Activated CD8-positive, alpha-beta memory T cell treated with anti-CD3 and anti-CD28 coated beads, Interleukin-2, amount 10 ng/mL, durations not matched to agents 7 days and 5 days (primary cell): Measurements from ENCODE around the gene CD44. TPM values are rescaled to one million over a fixed set of nuclear protein-coding genes. Genes with fewer than 3 reads are reported as not detected.

Experiments used
- ATAC-seq: fragments of 150-1000 bp; cut with Tn5 transposase; one replicate; pipeline ENCODE4 v1.10.0; 2021; ENCODE audit warnings: moderate library complexity
- CTCF ChIA-PET: fragments of 350-600 bp; sonication (Branson Sonifier 250); formaldehyde crosslinking; loops from one replicate; lab custom pipeline; 2021; ENCODE audit warnings: antibody characterized with exemption; lab: Charles Lee
- DNase-seq: peaks from one replicate; pipeline ENCODE4 v3.0.0-alpha.2; 2020
- H3K27ac Mint-ChIP-seq: one replicate; pipeline ENCODE4 v1.8.0; 2021; ENCODE audit warnings: mild to moderate bottlenecking, mixed read lengths
- H3K27me3 Mint-ChIP-seq: one replicate; pipeline ENCODE4 v1.8.0; 2021; ENCODE audit warnings: mixed read lengths
- H3K36me3 Mint-ChIP-seq: one replicate; pipeline ENCODE4 v1.8.0; 2021; ENCODE audit warnings: mild to moderate bottlenecking, mixed read lengths
- H3K4me1 Mint-ChIP-seq: one replicate; pipeline ENCODE4 v1.8.0; 2021; ENCODE audit warnings: mixed read lengths
- H3K4me3 Mint-ChIP-seq: one replicate; pipeline ENCODE4 v1.8.0; 2021; ENCODE audit warnings: mild to moderate bottlenecking, moderate library complexity, mixed read lengths
- H3K9me3 Mint-ChIP-seq: one replicate; pipeline ENCODE4 v1.8.0; 2022; ENCODE audit warnings: low read depth, mixed read lengths
- total RNA-seq, 2 experiments: library from RNA; stranded (reverse); gene quantifications; one replicate each; pipeline ENCODE4 v1.2.3, GENCODE V29; 2021

CD44 gene
- total RNA-seq, 2 experiments from 2014 or later, result 212 to 294 TPM

- Mint-ChIP-seq H3K9me3 (peaks cover 7% of the 10 kb centered on the region), H3K36me3 (peaks cover 8% of the 10 kb centered on the region), H3K27ac (peak overlapping the region; percentile 56), H3K4me1 (peaks cover 22% of the 10 kb centered on the region), H3K4me3 (no peak overlapping the region), H3K27me3 (peaks cover 3% of the 10 kb centered on the region)
- peak; percentile 46 for ATAC-seq
- CTCF ChIA-PET, result interaction anchor here (1.2 to 1.6 kb wide), 3 partner anchors 9 to 17 kb away, joined by 3 to 8 read pairs (median 5); no protein-coding TSS in a partner anchor
- DNase-seq, result peak; percentile 41
Measured at GRCh38 chr11:35247863-35248262, 108.9 kb downstream of the CD44 start.

GRCh38 chr11:35248558-35249323 is 109.8 kb downstream of the CD44 start:
- no peak for DNase-seq
- Mint-ChIP-seq H3K27ac (no peak overlapping the region), H3K27me3 (peaks cover 3% of the 10 kb centered on the region), H3K36me3 (peaks cover 7% of the 10 kb centered on the region), H3K4me3 (no peak overlapping the region), H3K4me1 (peaks cover 18% of the 10 kb centered on the region), H3K9me3 (peaks cover 7% of the 10 kb centered on the region)
- no peak for ATAC-seq
- CTCF ChIA-PET, result no interaction called here

- Mint-ChIP-seq H3K36me3 (peaks cover 9% of the 10 kb centered on the region), H3K4me3 (no peak overlapping the region), H3K9me3 (peaks cover 3% of the 10 kb centered on the region), H3K27me3 (peaks cover 3% of the 10 kb centered on the region), H3K27ac (no peak overlapping the region), H3K4me1 (peaks cover 18% of the 10 kb centered on the region)
- CTCF ChIA-PET, result no interaction called here
- ATAC-seq (no peak), DNase-seq (no peak)
Measured at GRCh38 chr11:35250192-35250591, 111.2 kb downstream of the CD44 start.

GRCh38 chr11:35250621-35251020 is 111.7 kb downstream of the CD44 start:
- no peak overlapping the region for H3K4me3 Mint-ChIP-seq
- H3K27ac Mint-ChIP-seq, result no peak overlapping the region
- ATAC-seq, result no peak
- CTCF ChIA-PET, result no interaction called here
- DNase-seq, result no peak
- peaks cover 3% of the 10 kb centered on the region for H3K27me3 Mint-ChIP-seq
- H3K4me1 Mint-ChIP-seq, result peaks cover 18% of the 10 kb centered on the region
- H3K36me3 Mint-ChIP-seq, result peaks cover 11% of the 10 kb centered on the region
- H3K9me3 Mint-ChIP-seq, result peaks cover 3% of the 10 kb centered on the region

- Mint-ChIP-seq H3K4me1 (peaks cover 19% of the 10 kb centered on the region), H3K27me3 (peaks cover 3% of the 10 kb centered on the region), H3K9me3 (peaks cover 3% of the 10 kb centered on the region), H3K4me3 (no peak overlapping the region), H3K27ac (no peak overlapping the region), H3K36me3 (peaks cover 10% of the 10 kb centered on the region)
- DNase-seq (no peak), ATAC-seq (no peak)
- CTCF ChIA-PET, result interaction anchor here (1.3 to 1.4 kb wide), 3 partner anchors 8 to 53 kb away, joined by 3 to 6 read pairs (median 5); no protein-coding TSS in a partner anchor
Measured at GRCh38 chr11:35253237-35253636, 114.3 kb downstream of the CD44 start.

- H3K4me3 Mint-ChIP-seq, result no peak overlapping the region
- H3K27me3 Mint-ChIP-seq, result peaks cover 10% of the 10 kb centered on the region
- peaks cover 6% of the 10 kb centered on the region for H3K36me3 Mint-ChIP-seq
- H3K4me1 Mint-ChIP-seq, result peaks cover 18% of the 10 kb centered on the region
- CTCF ChIA-PET, result interaction anchor here (0.8 to 2.4 kb wide), 4 partner anchors 8 to 136 kb away, joined by 3 to 8 read pairs (median 4); no protein-coding TSS in a partner anchor
- DNase-seq (no peak), ATAC-seq (no peak)
- H3K9me3 Mint-ChIP-seq, result no peaks in the 10 kb centered on the region
- no peak overlapping the region for H3K27ac Mint-ChIP-seq
Measured at GRCh38 chr11:35255514-35255913, 116.5 kb downstream of the CD44 start.

- CTCF ChIA-PET, result interaction anchor here (0.8 to 2.4 kb wide), 5 partner anchors 9 to 135 kb away, joined by 3 to 8 read pairs (median 5); no protein-coding TSS in a partner anchor
- Mint-ChIP-seq H3K27ac (no peak overlapping the region), H3K4me3 (no peak overlapping the region), H3K4me1 (peaks cover 18% of the 10 kb centered on the region), H3K9me3 (no peaks in the 10 kb centered on the region), H3K36me3 (peaks cover 6% of the 10 kb centered on the region), H3K27me3 (peaks cover 16% of the 10 kb centered on the region)
- DNase-seq, result no peak
- no peak for ATAC-seq
Measured at GRCh38 chr11:35256296-35256695, 117.3 kb downstream of the CD44 start.

GRCh38 chr11:35257281-35257680 is 118.3 kb downstream of the CD44 start:
- Mint-ChIP-seq H3K4me1 (peaks cover 18% of the 10 kb centered on the region), H3K27me3 (peaks cover 23% of the 10 kb centered on the region), H3K27ac (peak overlapping the region; percentile 56), H3K4me3 (no peak overlapping the region), H3K36me3 (peaks cover 6% of the 10 kb centered on the region), H3K9me3 (no peaks in the 10 kb centered on the region)
- CTCF ChIA-PET, result interaction anchor here (1.0 to 2.4 kb wide), 4 partner anchors 10 to 48 kb away, joined by 5 to 8 read pairs (median 6); no protein-coding TSS in a partner anchor
- ATAC-seq (peak; percentile 99), DNase-seq (no peak)

- ATAC-seq, result no peak
- Mint-ChIP-seq H3K4me3 (no peak overlapping the region), H3K9me3 (no peaks in the 10 kb centered on the region), H3K27ac (no peak overlapping the region), H3K4me1 (peaks cover 18% of the 10 kb centered on the region), H3K27me3 (peaks cover 33% of the 10 kb centered on the region), H3K36me3 (peaks cover 6% of the 10 kb centered on the region)
- CTCF ChIA-PET, result no interaction called here
- DNase-seq, result no peak
Measured at GRCh38 chr11:35259529-35259928, 120.6 kb downstream of the CD44 start.

- ATAC-seq (no peak), DNase-seq (no peak)
- Mint-ChIP-seq H3K36me3 (peaks cover 3% of the 10 kb centered on the region), H3K27me3 (peaks cover 35% of the 10 kb centered on the region), H3K27ac (no peak overlapping the region), H3K4me3 (no peak overlapping the region), H3K9me3 (no peaks in the 10 kb centered on the region), H3K4me1 (peaks cover 18% of the 10 kb centered on the region)
- CTCF ChIA-PET, result interaction anchor here (0.7 to 1.5 kb wide), 2 partner anchors 23 to 45 kb away, joined by 3 to 4 read pairs; no protein-coding TSS in a partner anchor
Measured at GRCh38 chr11:35260342-35260985, 121.5 kb downstream of the CD44 start.

- no peak for ATAC-seq
- H3K4me1 Mint-ChIP-seq, result peaks cover 14% of the 10 kb centered on the region
Measured at GRCh38 chr11:35261197-35261596, 122.2 kb downstream of the CD44 start.

GRCh38 chr11:35262056-35262455 is 123.1 kb downstream of the CD44 start:
- H3K4me3 Mint-ChIP-seq, result no peak overlapping the region
- ATAC-seq, result no peak
- peaks cover 45% of the 10 kb centered on the region for H3K27me3 Mint-ChIP-seq
- H3K27ac Mint-ChIP-seq, result no peak overlapping the region
- CTCF ChIA-PET, result no interaction called here
- H3K36me3 Mint-ChIP-seq, result peaks cover 1% of the 10 kb centered on the region
- peaks cover 6% of the 10 kb centered on the region for H3K4me1 Mint-ChIP-seq
- no peak for DNase-seq
- no peaks in the 10 kb centered on the region for H3K9me3 Mint-ChIP-seq

More at GRCh38 chr11:35261197-35261596, 122.2 kb downstream of the CD44 start:
- H3K9me3 Mint-ChIP-seq, result no peaks in the 10 kb centered on the region
- DNase-seq, result no peak
- no peak overlapping the region for H3K27ac Mint-ChIP-seq
- H3K4me3 Mint-ChIP-seq, result no peak overlapping the region
- peaks cover 41% of the 10 kb centered on the region for H3K27me3 Mint-ChIP-seq
- CTCF ChIA-PET, result interaction anchor here (0.7 to 1.5 kb wide), 3 partner anchors 24 to 327 kb away, joined by 3 to 4 read pairs (median 4); no protein-coding TSS in a partner anchor
- H3K36me3 Mint-ChIP-seq, result peaks cover 1% of the 10 kb centered on the region

- H3K4me3 Mint-ChIP-seq, result no peak overlapping the region
- no peak overlapping the region for H3K27ac Mint-ChIP-seq
- H3K4me1 Mint-ChIP-seq, result no peaks in the 10 kb centered on the region
- no peaks in the 10 kb centered on the region for H3K9me3 Mint-ChIP-seq
- CTCF ChIA-PET, result no interaction called here
- DNase-seq (no peak), ATAC-seq (no peak)
- H3K36me3 Mint-ChIP-seq, result peaks cover 1% of the 10 kb centered on the region
- H3K27me3 Mint-ChIP-seq, result peaks cover 48% of the 10 kb centered on the region
Measured at GRCh38 chr11:35262735-35263134, 123.8 kb downstream of the CD44 start.
